Measurements from ENCODE around the gene MYO18B. TPM values are rescaled to one million over a fixed set of nuclear protein-coding genes. Genes with fewer than 3 reads are reported as not detected.
"Not testable (repeated sequence)": the region's sequence is repeated elsewhere in the genome, so short reads cannot be mapped to it uniquely, and the experiment has no call there.

MYO18B gene
- total RNA-seq, 2 donors from 2014 or later = 0.11 TPM; not detected in 1

DNA sequence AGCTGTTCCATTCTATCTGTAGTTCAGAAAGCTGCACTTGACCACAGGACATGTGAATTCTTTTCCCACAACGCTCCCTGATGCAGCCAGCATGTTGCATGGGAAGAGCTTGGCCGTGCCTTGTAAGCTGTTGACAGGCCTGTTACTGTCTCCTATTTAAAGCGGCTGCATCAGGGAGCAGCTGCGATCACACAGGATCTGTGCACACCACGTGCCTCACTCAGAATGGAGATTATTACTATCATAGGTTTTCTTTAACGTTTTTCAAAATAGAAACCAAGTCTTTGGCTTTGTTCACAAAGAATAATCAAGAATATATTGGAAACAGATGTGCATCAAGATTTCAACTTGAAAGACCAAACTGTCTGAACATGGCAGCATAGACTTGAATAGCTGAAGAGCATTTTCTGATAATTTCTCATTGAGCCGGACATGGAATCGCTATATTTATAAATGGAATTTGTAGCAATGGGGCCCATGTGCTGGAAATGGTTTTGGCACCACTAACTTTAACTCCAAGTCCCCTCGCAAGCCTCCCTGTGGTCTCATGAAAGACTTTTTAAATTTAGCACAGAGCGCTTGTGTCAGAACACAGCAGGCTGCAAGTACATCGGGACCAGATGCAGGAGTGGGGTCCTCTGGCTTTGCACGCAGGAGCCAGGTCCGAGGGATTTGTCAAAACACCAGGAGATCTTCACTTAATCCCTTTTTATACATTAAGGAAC lies 40.8 kb upstream of the MYO18B start:
- H3K27ac ChIP-seq = no peak overlapping the region
- no peak overlapping the region for H3K9ac ChIP-seq (ENCODE audit: low read depth in 2 of 2, low read length in 2 of 2)
- H3K9me3 ChIP-seq = no peaks in the 10 kb centered on the region
- H3K4me1 ChIP-seq = no peaks in the 10 kb centered on the region
- intact Hi-C loops (cut with DNase I) = loop anchor here (5.0 kb wide), 1 partner anchor 239 kb away; no protein-coding TSS in a partner anchor
- H3K4me3 ChIP-seq = no peak overlapping the region
- H3K36me3 ChIP-seq = no peaks in the 10 kb centered on the region
- DNase-seq = no peak
- TF ChIP-seq, protein P1, sequence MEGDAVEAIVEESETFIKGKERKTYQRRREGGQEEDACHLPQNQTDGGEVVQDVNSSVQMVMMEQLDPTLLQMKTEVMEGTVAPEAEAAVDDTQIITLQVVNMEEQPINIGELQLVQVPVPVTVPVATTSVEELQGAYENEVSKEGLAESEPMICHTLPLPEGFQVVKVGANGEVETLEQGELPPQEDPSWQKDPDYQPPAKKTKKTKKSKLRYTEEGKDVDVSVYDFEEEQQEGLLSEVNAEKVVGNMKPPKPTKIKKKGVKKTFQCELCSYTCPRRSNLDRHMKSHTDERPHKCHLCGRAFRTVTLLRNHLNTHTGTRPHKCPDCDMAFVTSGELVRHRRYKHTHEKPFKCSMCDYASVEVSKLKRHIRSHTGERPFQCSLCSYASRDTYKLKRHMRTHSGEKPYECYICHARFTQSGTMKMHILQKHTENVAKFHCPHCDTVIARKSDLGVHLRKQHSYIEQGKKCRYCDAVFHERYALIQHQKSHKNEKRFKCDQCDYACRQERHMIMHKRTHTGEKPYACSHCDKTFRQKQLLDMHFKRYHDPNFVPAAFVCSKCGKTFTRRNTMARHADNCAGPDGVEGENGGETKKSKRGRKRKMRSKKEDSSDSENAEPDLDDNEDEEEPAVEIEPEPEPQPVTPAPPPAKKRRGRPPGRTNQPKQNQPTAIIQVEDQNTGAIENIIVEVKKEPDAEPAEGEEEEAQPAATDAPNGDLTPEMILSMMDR (IDR thresholded peaks at IDR 0.05) = no peak
- no peaks in the 10 kb centered on the region for H3K27me3 ChIP-seq

DNA sequence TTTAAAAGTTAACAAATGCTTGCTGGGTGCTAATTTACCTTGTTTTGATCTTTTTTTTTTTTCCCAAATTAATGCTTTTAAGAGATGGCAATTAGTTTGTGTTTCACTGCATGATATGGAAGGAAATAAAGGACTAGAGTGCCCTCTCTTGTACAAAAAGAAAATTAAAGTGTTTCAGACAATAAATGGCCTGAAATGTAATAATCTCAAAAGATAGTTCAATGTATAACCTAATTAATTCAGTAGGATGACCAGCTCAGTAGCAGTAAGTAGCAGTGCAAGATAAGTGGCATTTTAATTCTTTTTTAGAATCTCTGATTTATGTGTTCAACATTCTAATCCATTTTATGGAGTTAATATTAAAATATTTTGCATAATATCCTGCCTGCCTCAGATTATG lies 39.9 kb upstream of the MYO18B start:
- TF ChIP-seq, protein P1 (IDR thresholded peaks at IDR 0.05) = peak; percentile 27
- no peak overlapping the region for H3K27ac ChIP-seq
- intact Hi-C loops (cut with DNase I) = loop anchor here (5.0 kb wide), 1 partner anchor 240 kb away; no protein-coding TSS in a partner anchor
- H3K4me1 ChIP-seq = no peaks in the 10 kb centered on the region
- H3K4me3 ChIP-seq = no peak overlapping the region
- no peak overlapping the region for H3K9ac ChIP-seq (ENCODE audit: low read depth in 2 of 2, low read length in 2 of 2)
- no peaks in the 10 kb centered on the region for H3K9me3 ChIP-seq
- no peak for DNase-seq
- no peaks in the 10 kb centered on the region for H3K36me3 ChIP-seq
- no peaks in the 10 kb centered on the region for H3K27me3 ChIP-seq

DNA sequence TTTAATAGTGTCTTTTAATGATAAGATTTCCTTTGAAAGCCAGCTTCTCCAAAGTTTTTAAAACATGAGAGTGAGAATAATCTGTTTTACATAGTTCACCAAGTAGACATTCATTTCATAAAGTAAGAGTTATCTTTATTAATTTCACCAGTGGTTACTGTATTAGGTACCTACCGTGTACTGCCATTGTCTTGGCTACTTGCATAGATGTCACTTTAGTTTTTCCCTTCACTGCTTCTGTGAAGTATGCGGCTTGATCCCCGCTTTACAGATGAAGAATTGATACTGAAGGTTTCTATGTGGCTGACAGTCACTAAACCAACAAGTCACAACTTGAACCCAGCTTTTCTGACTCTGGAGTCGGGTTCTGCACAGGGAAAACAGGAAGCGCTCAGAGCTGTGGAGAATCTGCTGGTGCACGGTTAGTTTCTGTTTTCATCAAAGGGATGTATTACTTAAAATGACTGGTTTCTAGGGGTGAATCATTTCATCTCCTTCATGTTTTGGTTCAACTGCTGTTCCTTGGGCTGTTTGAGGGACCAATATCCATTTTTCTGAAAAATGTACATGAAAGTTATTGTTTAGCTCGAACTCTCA lies 39.3 kb upstream of the MYO18B start:
- intact Hi-C loops (cut with DNase I) = loop anchor here (5.0 kb wide), 1 partner anchor 240 kb away; no protein-coding TSS in a partner anchor
- TF ChIP-seq, protein P1 (IDR thresholded peaks at IDR 0.05) = no peak
- Histone ChIP-seq H3K4me3 (no peak overlapping the region), H3K36me3 (no peaks in the 10 kb centered on the region), H3K9me3 (no peaks in the 10 kb centered on the region), H3K9ac (ENCODE audit: low read depth in 2 of 2, low read length in 2 of 2) (no peak overlapping the region), H3K27ac (no peak overlapping the region), H3K4me1 (no peaks in the 10 kb centered on the region), H3K27me3 (no peaks in the 10 kb centered on the region)
- DNase-seq = no peak

DNA sequence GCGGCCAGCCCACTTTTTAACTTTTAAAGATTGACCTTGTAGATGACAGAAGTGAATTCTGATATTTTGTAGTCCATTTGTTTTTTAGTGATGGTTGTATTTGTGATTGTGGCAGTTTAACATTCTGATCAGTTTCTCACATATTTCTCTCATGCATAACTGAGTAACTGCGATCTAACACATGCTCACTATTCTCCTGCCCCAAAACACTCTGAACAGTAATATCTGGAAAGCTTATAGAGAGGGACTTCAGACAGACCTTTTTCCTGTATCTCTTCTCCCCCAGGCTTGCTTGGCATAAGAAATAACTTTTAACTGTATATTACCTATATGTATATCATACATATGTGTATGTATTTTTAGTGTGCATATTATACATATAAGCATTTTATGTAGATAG lies 37.3 kb upstream of the MYO18B start:
- no peak overlapping the region for H3K9ac ChIP-seq (ENCODE audit: low read depth in 2 of 2, low read length in 2 of 2)
- no peak overlapping the region for H3K4me3 ChIP-seq
- intact Hi-C loops (cut with DNase I) = loop anchor here (5.0 kb wide), 1 partner anchor 242 kb away; no protein-coding TSS in a partner anchor
- TF ChIP-seq, protein P1 (IDR thresholded peaks at IDR 0.05) = no peak
- no peaks in the 10 kb centered on the region for H3K36me3 ChIP-seq
- H3K27ac ChIP-seq = no peak overlapping the region
- no peaks in the 10 kb centered on the region for H3K9me3 ChIP-seq
- no peaks in the 10 kb centered on the region for H3K27me3 ChIP-seq
- DNase-seq = no peak
- H3K4me1 ChIP-seq = no peaks in the 10 kb centered on the region

DNA sequence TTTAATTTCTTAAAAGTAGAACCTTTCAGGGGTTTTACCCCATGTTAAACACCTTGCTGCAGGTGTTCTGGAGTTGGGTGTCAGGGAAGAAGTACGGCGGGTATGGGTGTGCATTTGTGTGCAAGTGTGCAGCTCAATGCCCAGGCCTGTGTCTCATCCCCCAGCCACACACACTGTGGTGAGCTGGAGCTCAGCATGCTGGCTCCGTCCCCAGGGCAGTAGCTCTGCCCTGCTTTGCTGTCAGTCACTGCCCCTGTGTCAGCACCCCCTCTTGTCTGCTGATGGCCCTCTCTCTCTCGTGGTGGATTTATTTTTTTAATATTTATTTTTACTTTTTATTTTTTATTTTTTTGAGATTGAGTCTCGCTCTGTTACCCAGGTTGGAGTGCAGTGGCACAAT lies 35.8 kb upstream of the MYO18B start:
- intact Hi-C loops (cut with DNase I) = no loop called here
- Histone ChIP-seq H3K4me3 (no peak overlapping the region), H3K4me1 (no peaks in the 10 kb centered on the region), H3K9me3 (no peaks in the 10 kb centered on the region), H3K27me3 (no peaks in the 10 kb centered on the region), H3K27ac (no peak overlapping the region), H3K9ac (ENCODE audit: low read depth in 2 of 2, low read length in 2 of 2) (no peak overlapping the region), H3K36me3 (no peaks in the 10 kb centered on the region)
- no peak for DNase-seq
- TF ChIP-seq, protein P1 (IDR thresholded peaks at IDR 0.05) = no peak

DNA sequence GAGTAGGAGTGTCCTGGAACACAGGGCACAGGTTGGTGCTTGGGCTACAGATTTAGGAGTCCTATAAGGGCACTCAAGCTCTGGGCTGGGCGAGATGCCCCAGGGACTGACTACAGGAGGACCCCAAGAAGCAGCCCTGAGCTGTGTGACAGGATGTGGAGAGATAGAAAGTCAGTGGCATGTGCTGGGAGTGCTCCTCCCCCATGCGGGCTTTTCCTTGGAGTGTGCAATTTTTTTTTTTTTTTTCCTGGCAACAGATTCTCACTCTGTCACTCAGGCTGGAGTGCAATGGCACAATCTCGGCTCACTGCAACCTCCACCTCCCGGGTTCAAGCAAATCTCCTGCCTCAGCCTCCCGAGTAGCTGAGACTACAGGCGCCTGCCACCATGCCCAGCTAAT lies 33.6 kb upstream of the MYO18B start:
- H3K36me3 ChIP-seq; intact Hi-C loops (cut with DNase I); H3K9me3 ChIP-seq; H3K9ac ChIP-seq (ENCODE audit: low read depth in 2 of 2, low read length in 2 of 2); H3K4me1 ChIP-seq; DNase-seq; H3K27ac ChIP-seq; H3K4me3 ChIP-seq; H3K27me3 ChIP-seq: not testable (repeated sequence)

Data from colonic mucosa (tissue), 4 donors.